ENCODE data around the gene TRIM63. TPM values are rescaled to one million over a fixed set of nuclear protein-coding genes. Genes with fewer than 3 reads are reported as not detected.
"Not testable (repeated sequence)": the region's sequence is repeated elsewhere in the genome, so short reads cannot be mapped to it uniquely, and the experiment has no call there.

The TRIM63 gene
- total RNA-seq, 1 experiment from 2014 or later: not detected

GRCh38 chr1:26094076-26094669, 26.7 kb upstream of the TRIM63 start:
- no peak overlapping the region for H4K91ac ChIP-seq (ENCODE audit: insufficient read length, low read depth, low read length)
- peaks cover 0 to 3% of the 10 kb centered on the region in 2 experiments; a peak in 1 of 5 replicates for H3K9me3 Mint-ChIP-seq
- TF ChIP-seq CTCF (conservative IDR thresholded peaks at IDR 0.05): no peak
- no peak overlapping the region for H2BK12ac ChIP-seq (ENCODE audit: insufficient read length, low read depth, low read length)
- no peaks in the 10 kb centered on the region for H3K79me2 ChIP-seq (ENCODE audit: insufficient read depth, low read length)
- no peak overlapping the region for H3T11ph ChIP-seq (ENCODE audit: low read length)
- no peaks in the 10 kb centered on the region for H3K79me1 ChIP-seq (ENCODE audit: insufficient read depth, low read depth, low read length, poor library complexity, severe bottlenecking)
- no peak overlapping the region for H2BK5ac ChIP-seq (ENCODE audit: insufficient read length, low read length)
- peaks cover 21% of the 10 kb centered on the region for H3K27me3 Mint-ChIP-seq (ENCODE audit: low read depth)
- no peak overlapping the region for H2AK5ac ChIP-seq (ENCODE audit: insufficient read length, low read length)
- H3K23ac ChIP-seq (ENCODE audit: insufficient read length, low read depth, low read length): no peak overlapping the region
- no peak overlapping the region for H3K4ac ChIP-seq (ENCODE audit: low read depth, low read length)
- peak; percentile 67 for DNase-seq
- no peaks in the 10 kb centered on the region for H3K23me2 ChIP-seq (ENCODE audit: insufficient read length, low read depth, low read length, poor library complexity, severe bottlenecking)
- no peaks in the 10 kb centered on the region for H4K20me1 ChIP-seq (ENCODE audit: control insufficient read depth, insufficient read depth, insufficient read length)
- peaks cover 6% of the 10 kb centered on the region; the same call in 1 of the 2 replicates for H3K4me1 ChIP-seq (ENCODE audit: insufficient read depth, low read length)
- H4K5ac ChIP-seq (ENCODE audit: insufficient read length, low read depth, low read length): no peak overlapping the region
- H3K27me3 ChIP-seq (ENCODE audit: insufficient read depth, low read length): no peaks in the 10 kb centered on the region
- H3K9ac ChIP-seq (ENCODE audit: extremely low read depth, insufficient read length, low read length): no peak overlapping the region
- no peak overlapping the region for H2BK120ac ChIP-seq (ENCODE audit: low read depth, low read length, poor library complexity, severe bottlenecking)
- no peak overlapping the region for H2AFZ ChIP-seq (ENCODE audit: low read length)
- no peak overlapping the region for H3K27ac Mint-ChIP-seq
- peaks cover 23 to 36% of the 10 kb centered on the region in 2 experiments for H3K4me1 Mint-ChIP-seq
- no peak overlapping the region for H3K27ac ChIP-seq (ENCODE audit: insufficient read length, low read depth, low read length)
- H3K4me3 Mint-ChIP-seq: 0 out of 5 replicates have a peak overlapping the region, but pooled peaks of 1 of the 2 experiments have one; percentile 45
- no peak overlapping the region for H3K18ac ChIP-seq (ENCODE audit: insufficient read length, low read depth, low read length)
- H4K8ac ChIP-seq (replicated peaks; ENCODE audit: insufficient read length, low read depth, low read length): no peak overlapping the region
- no peak overlapping the region for H2BK20ac ChIP-seq (ENCODE audit: low read depth, low read length, poor library complexity, severe bottlenecking)
- H3K56ac ChIP-seq (ENCODE audit: insufficient read length, low read depth, low read length): no peak overlapping the region
- no CpG with 5 or more reads among the region's 11 CpGs for WGBS (ENCODE audit: extremely low coverage, insufficient read length, low lambda C conversion rate)
- H3K4me2 ChIP-seq (ENCODE audit: insufficient read depth, insufficient read length, low read length): no peak overlapping the region
- H2BK15ac ChIP-seq (ENCODE audit: low read depth, low read length): no peak overlapping the region
- H3K9me3 ChIP-seq (ENCODE audit: control insufficient read depth, low read depth, low read length): no peaks in the 10 kb centered on the region
- H3K36me3 Mint-ChIP-seq (ENCODE audit: insufficient read depth in 1 of 3, low read depth in 3 of 3): no peaks in the 10 kb centered on the region
- H3K14ac ChIP-seq (ENCODE audit: insufficient read depth, low read length): no peak overlapping the region

- H3K27me3 ChIP-seq (ENCODE audit: insufficient read depth, low read length); H3K56ac ChIP-seq (ENCODE audit: insufficient read length, low read depth, low read length); H4K20me1 ChIP-seq (ENCODE audit: control insufficient read depth, insufficient read depth, insufficient read length); H3K79me2 ChIP-seq (ENCODE audit: insufficient read depth, low read length); H3K23me2 ChIP-seq (ENCODE audit: insufficient read length, low read depth, low read length, poor library complexity, severe bottlenecking); H2BK5ac ChIP-seq (ENCODE audit: insufficient read length, low read length); H3K36me3 Mint-ChIP-seq (ENCODE audit: insufficient read depth in 1 of 3, low read depth in 3 of 3); H3K4me3 Mint-ChIP-seq; H2BK20ac ChIP-seq (ENCODE audit: low read depth, low read length, poor library complexity, severe bottlenecking); H4K8ac ChIP-seq (replicated peaks; ENCODE audit: insufficient read length, low read depth, low read length); H3K27ac Mint-ChIP-seq; H3K9ac ChIP-seq (ENCODE audit: extremely low read depth, insufficient read length, low read length); H3T11ph ChIP-seq (ENCODE audit: low read length); H4K91ac ChIP-seq (ENCODE audit: insufficient read length, low read depth, low read length); H4K5ac ChIP-seq (ENCODE audit: insufficient read length, low read depth, low read length); H3K4me1 ChIP-seq (ENCODE audit: insufficient read depth, low read length); H3K27ac ChIP-seq (ENCODE audit: insufficient read length, low read depth, low read length); H2BK12ac ChIP-seq (ENCODE audit: insufficient read length, low read depth, low read length); H2AK5ac ChIP-seq (ENCODE audit: insufficient read length, low read length); H2BK15ac ChIP-seq (ENCODE audit: low read depth, low read length); DNase-seq; H3K79me1 ChIP-seq (ENCODE audit: insufficient read depth, low read depth, low read length, poor library complexity, severe bottlenecking); H2AFZ ChIP-seq (ENCODE audit: low read length); H3K4me2 ChIP-seq (ENCODE audit: insufficient read depth, insufficient read length, low read length); H3K9me3 ChIP-seq (ENCODE audit: control insufficient read depth, low read depth, low read length); H3K14ac ChIP-seq (ENCODE audit: insufficient read depth, low read length); H3K23ac ChIP-seq (ENCODE audit: insufficient read length, low read depth, low read length); H3K4ac ChIP-seq (ENCODE audit: low read depth, low read length); H2BK120ac ChIP-seq (ENCODE audit: low read depth, low read length, poor library complexity, severe bottlenecking); H3K18ac ChIP-seq (ENCODE audit: insufficient read length, low read depth, low read length); H3K9me3 Mint-ChIP-seq: not testable (repeated sequence)
- H3K27me3 Mint-ChIP-seq (ENCODE audit: low read depth): peaks cover 21% of the 10 kb centered on the region
- no CpG with 5 or more reads among the region's 6 CpGs for WGBS (ENCODE audit: extremely low coverage, insufficient read length, low lambda C conversion rate)
- peaks cover 23 to 36% of the 10 kb centered on the region in 2 experiments for H3K4me1 Mint-ChIP-seq
Observed at GRCh38 chr1:26093569-26093968, 26.1 kb upstream of the TRIM63 start.
